Measurements from ENCODE around the gene ZSCAN30.

- TF ChIP-seq CTCF (IDR thresholded peaks at IDR 0.05) (no peak), POLR2A (IDR thresholded peaks at IDR 0.05) (no peak)
Observed at GRCh38 chr18:35245719-35246317, 44.2 kb downstream of the ZSCAN30 start.
